IMR-90 (cell line): ENCODE measurements around the gene GNAT3. TPM values are rescaled to one million over a fixed set of nuclear protein-coding genes. Genes with fewer than 3 reads are reported as not detected.

Source experiments
- ATAC-seq: fragments of 200-7000 bp; cut with Tn5 transposase; 2 replicates; pipeline ENCODE4 v1.9.1; 2020; ENCODE audit warnings: low read depth, mild to moderate bottlenecking, moderate library complexity
- BruUV-seq: library from RNA; stranded (reverse); fragments of 400-500 nt; replicated peaks from 2 replicates; lab custom pipeline; 2021; lab: Mats Ljungman, UMichigan
- CTCF ChIA-PET: fragments of 300-600 bp; formaldehyde crosslinking; extraction: SDS; loops from one replicate; lab custom pipeline; 2021; ENCODE audit warnings: antibody characterized with exemption; lab: Yijun Ruan, JAX
- POLR2A ChIA-PET: fragments of 300-600 bp; sonication (Branson Sonifier 250); formaldehyde crosslinking; loops from one replicate; lab custom pipeline; 2022; ENCODE audit warnings: antibody characterized with exemption; ENCODE audit not compliant: unreplicated experiment; lab: Charles Lee
- DNase-seq: peaks from one replicate; pipeline ENCODE4 v3.0.0; 2013
- H2AFZ ChIP-seq: replicated peaks from 2 replicates; pipeline ENCODE3; 2013; ENCODE audit warnings: low read length, mild to moderate bottlenecking; ENCODE audit not compliant: poor library complexity
- H2AK5ac ChIP-seq: 2 replicates; pipeline ENCODE4 v1.6.1; 2013; ENCODE audit warnings: low read depth, low read length, inconsistent platforms
- H2AK9ac ChIP-seq: replicated peaks from 2 replicates; pipeline ENCODE3; 2013; ENCODE audit warnings: mild to moderate bottlenecking, low read depth, low read length, moderate library complexity; ENCODE audit not compliant: poor library complexity
- H2BK120ac ChIP-seq: 2 replicates; pipeline ENCODE4 v1.6.1; 2013; ENCODE audit warnings: low read depth, low read length, inconsistent platforms
- H2BK15ac ChIP-seq: 3 replicates; pipeline ENCODE4 v1.6.1; 2013; ENCODE audit warnings: low read depth, low read length, inconsistent platforms
- H2BK20ac ChIP-seq: 2 replicates; pipeline ENCODE4 v1.6.1; 2013; ENCODE audit warnings: low read depth, mild to moderate bottlenecking, inconsistent platforms, low read length, moderate library complexity
- H2BK5ac ChIP-seq: 2 replicates; pipeline ENCODE4 v1.6.1; 2013; ENCODE audit warnings: mild to moderate bottlenecking, low read depth, low read length, inconsistent platforms; ENCODE audit not compliant: poor library complexity, severe bottlenecking
- H3K14ac ChIP-seq: replicated peaks from 2 replicates; pipeline ENCODE4 v1.6.1; 2013; ENCODE audit warnings: low read depth, low read length, inconsistent platforms
- H3K18ac ChIP-seq: 2 replicates; pipeline ENCODE4 v1.6.1; 2013; ENCODE audit warnings: low read depth, low read length, control low read depth
- H3K23ac ChIP-seq: 2 replicates; pipeline ENCODE4 v1.6.1; 2013; ENCODE audit warnings: low read depth, low read length, inconsistent platforms
- H3K27ac ChIP-seq: 2 replicates; pipeline ENCODE4 v1.5.1; 2013; ENCODE audit warnings: mild to moderate bottlenecking, control low read depth, low read length; ENCODE audit not compliant: insufficient read depth
- H3K27me3 ChIP-seq: 2 replicates; pipeline ENCODE4 v1.6.1; 2013; ENCODE audit warnings: low read length; ENCODE audit not compliant: control insufficient read depth, insufficient read depth
- H3K36me3 ChIP-seq: 2 replicates; pipeline ENCODE4 v1.6.1; 2013; ENCODE audit warnings: low read length, mixed read lengths; ENCODE audit not compliant: control insufficient read depth, insufficient read depth
- H3K4ac ChIP-seq: 2 replicates; pipeline ENCODE4 v1.6.1; 2013; ENCODE audit warnings: low read depth, low read length, inconsistent platforms
- H3K4me1 ChIP-seq: 2 replicates; pipeline ENCODE4 v1.6.1; 2013; ENCODE audit warnings: low read length, mixed read lengths; ENCODE audit not compliant: control insufficient read depth, insufficient read depth
- H3K4me2 ChIP-seq: 2 replicates; pipeline ENCODE4 v1.6.1; 2013; ENCODE audit warnings: low read depth, mild to moderate bottlenecking, control low read depth, low read length, moderate library complexity
- H3K4me3 ChIP-seq: 2 replicates; pipeline ENCODE4 v1.5.1; 2013; ENCODE audit warnings: low read depth, mild to moderate bottlenecking, control low read depth, low read length, moderate library complexity; ENCODE audit not compliant: insufficient read depth
- H3K56ac ChIP-seq: 2 replicates; pipeline ENCODE4 v1.6.1; 2013; ENCODE audit warnings: low read length, inconsistent platforms; ENCODE audit not compliant: insufficient read depth; ENCODE audit errors: extremely low read depth
- H3K79me1 ChIP-seq, 2 experiments: 2 replicates each; pipeline ENCODE4 v1.6.1; 2013; ENCODE audit warnings: low read length in 2 of 2, inconsistent platforms in 1 of 2, low read depth in 1 of 2
- H3K9ac ChIP-seq: 2 replicates; pipeline ENCODE4 v1.6.1; 2013; ENCODE audit warnings: low read depth, low read length, control low read depth
- H3K9me1 ChIP-seq: 2 replicates; pipeline ENCODE4 v1.6.1; 2013; ENCODE audit warnings: low read length, inconsistent platforms; ENCODE audit not compliant: insufficient read depth
- H3K9me3 ChIP-seq: 2 replicates; pipeline ENCODE4 v1.6.1; 2013; ENCODE audit warnings: low read length; ENCODE audit not compliant: control insufficient read depth, insufficient read depth
- H4K20me1 ChIP-seq: 2 replicates; pipeline ENCODE4 v1.6.1; 2013; ENCODE audit warnings: low read length, inconsistent platforms; ENCODE audit not compliant: insufficient read depth
- H4K5ac ChIP-seq: 2 replicates; pipeline ENCODE4 v1.6.1; 2013; ENCODE audit warnings: mild to moderate bottlenecking, low read depth, low read length, control low read depth
- H4K8ac ChIP-seq, 2 experiments: 2 replicates each; pipeline ENCODE4 v1.6.1; 2013; ENCODE audit warnings: low read depth in 2 of 2, low read length in 2 of 2, control low read depth in 1 of 2, inconsistent platforms in 1 of 2
- H4K91ac ChIP-seq: 2 replicates; pipeline ENCODE4 v1.6.1; 2013; ENCODE audit warnings: low read depth, low read length, inconsistent platforms; ENCODE audit not compliant: insufficient read depth
- BHLHE40 ChIP-seq: fragments of 150-350 bp; IDR thresholded peaks from 2 replicates; pipeline ENCODE4 v1.6.1; 2016; ENCODE audit warnings: mild to moderate bottlenecking, low read depth, low read length
- CHD1 ChIP-seq: IDR thresholded peaks from 2 replicates; pipeline ENCODE4 v1.6.1; 2012; ENCODE audit warnings: low read depth, low read length, improper control_type of control experiment
- CTCF ChIP-seq: conservative IDR thresholded peaks from 2 replicates; pipeline ENCODE4 v1.5.1; 2012; ENCODE audit warnings: mild to moderate bottlenecking, low read depth, low read length, improper control_type of control experiment
- ELK1 ChIP-seq: fragments of 150-350 bp; IDR thresholded peaks from 2 replicates; pipeline ENCODE4 v1.6.1; 2016; ENCODE audit warnings: low read depth, mild to moderate bottlenecking, low read length, moderate library complexity, borderline replicate concordance
- FOS ChIP-seq: fragments of 150-350 bp; IDR thresholded peaks from 2 replicates; pipeline ENCODE4 v1.6.1; 2016; ENCODE audit warnings: low read depth, low read length
- MAFK ChIP-seq: IDR thresholded peaks from 2 replicates; pipeline ENCODE4 v1.6.1; 2012; ENCODE audit warnings: low read depth, low read length, improper control_type of control experiment
- MAZ ChIP-seq: IDR thresholded peaks from 2 replicates; pipeline ENCODE4 v1.6.1; 2012; ENCODE audit warnings: low read depth, mild to moderate bottlenecking, low read length, improper control_type of control experiment, moderate library complexity, borderline replicate concordance
- MXI1 ChIP-seq: IDR thresholded peaks from 2 replicates; pipeline ENCODE4 v1.6.1; 2012; ENCODE audit warnings: low read depth, mild to moderate bottlenecking, low read length, moderate library complexity, borderline replicate concordance
- NFE2L2 ChIP-seq: fragments of 150-350 bp; IDR thresholded peaks from 2 replicates; pipeline ENCODE4 v1.6.1; 2016; ENCODE audit warnings: low read depth, mild to moderate bottlenecking, low read length
- POLR2A ChIP-seq: IDR thresholded peaks from 2 replicates; pipeline ENCODE4 v1.6.1; 2012; ENCODE audit warnings: mild to moderate bottlenecking, low read depth, low read length
- RCOR1 ChIP-seq: IDR thresholded peaks from 2 replicates; pipeline ENCODE4 v1.6.1; 2012; ENCODE audit warnings: mild to moderate bottlenecking, low read length, improper control_type of control experiment; ENCODE audit not compliant: insufficient replicate concordance
- SMC3 ChIP-seq: fragments of 150-350 bp; IDR thresholded peaks from 2 replicates; pipeline ENCODE4 v1.6.1; 2016; ENCODE audit warnings: low read depth, mild to moderate bottlenecking, antibody characterized with exemption, low read length, moderate library complexity
- USF2 ChIP-seq: fragments of 150-350 bp; IDR thresholded peaks from 2 replicates; pipeline ENCODE4 v1.6.1; 2017; ENCODE audit warnings: mild to moderate bottlenecking, antibody characterized with exemption, low read length, low read depth
- WGBS, 2 experiments: methylation state at CpG; one replicate each; pipeline versions ENCODE4 v1.1.5 to v1.1.7; 2013; ENCODE audit warnings: missing lambda C conversion rate in 2 of 2; ENCODE audit not compliant: insufficient read length in 1 of 2; ENCODE audit errors: extremely low coverage in 2 of 2; 5-methylcytosine and 5-hydroxymethylcytosine counted together
- dilution Hi-C: fragments of 300-500 bp; cut with HindIII; formaldehyde crosslinking; loops from one replicate; pipeline ENCODE4 v1.14.3; 2018; ENCODE audit warnings: low sequenced_read_pairs; ENCODE audit not compliant: unreplicated experiment
- in situ Hi-C: fragments of 300-500 bp; cut with MboI; formaldehyde crosslinking; loops from 3 replicates; pipeline ENCODE4 v1.14.3; 2019; ENCODE audit warnings: low sequenced_read_pairs, inconsistent platforms, mixed read lengths
- intact Hi-C: fragments of 100-400 bp; cut with micrococcal nuclease; formaldehyde crosslinking; loops from 2 replicates; pipeline ENCODE4 v1.10.0; 2022
- polyA plus RNA-seq, 3 experiments: library from polyadenylated mRNA; depleted of rRNA; stranded (reverse); fragments of >200 nt; gene quantifications; 2 replicates each; pipeline ENCODE4 v1.2.3, GENCODE V29; 2012; ENCODE audit warnings: low replicate concordance in 1 of 3
- total RNA-seq: library from RNA; depleted of rRNA; stranded (reverse); fragments of >200 nt; gene quantifications from 2 replicates; pipeline ENCODE4 v1.2.3, GENCODE V29; 2012

Gene GNAT3
- total and polyA plus RNA-seq, 2 of the 4 experiments (the other 2 are of a cell fraction), result not detected

GRCh38 chr7:80488851-80489370 lies 23.0 kb downstream of the GNAT3 start:
- H2AFZ ChIP-seq, result no peak overlapping the region
- peak overlapping the region; percentile 16; the same call in 1 of the 2 replicates for H3K27ac ChIP-seq
- H2BK15ac ChIP-seq, result no peak overlapping the region
- no peaks in the 10 kb centered on the region for H3K79me1 ChIP-seq
- no peak overlapping the region for H3K14ac ChIP-seq
- H2BK20ac ChIP-seq, result peak overlapping the region; percentile 6; the same call in 1 of the 2 replicates
- ATAC-seq, result peak; percentile 30
- intact Hi-C loops (no loop called here), dilution Hi-C loops (no loop called here), in situ Hi-C loops (no loop called here)
- H3K9ac ChIP-seq, result no peak overlapping the region
- ChIA-PET CTCF (no interaction called here), POLR2A (no interaction called here)
- peak overlapping the region; percentile 81 for H2BK5ac ChIP-seq
- TF ChIP-seq MAZ (no peak), ELK1 (no peak), CHD1 (no peak), RCOR1 (no peak), BHLHE40 (no peak), NFE2L2 (no peak), SMC3 (no peak), USF2 (no peak), MXI1 (no peak), POLR2A (no peak), FOS (no peak), MAFK (no peak), CTCF (no peak)
- peak overlapping the region; percentile 1; the same call in 1 of the 2 replicates for H3K18ac ChIP-seq
- H4K8ac ChIP-seq, result peak overlapping the region in 1 of 2 experiments; percentile 13; a peak in 1 of 4 replicates
- H3K4me2 ChIP-seq, result peak overlapping the region; percentile 39
- no peaks in the 10 kb centered on the region for H3K9me3 ChIP-seq
- no peak overlapping the region for H2AK9ac ChIP-seq
- no peaks in the 10 kb centered on the region for H3K9me1 ChIP-seq
- no peak overlapping the region for H4K5ac ChIP-seq
- no peaks in the 10 kb centered on the region for H3K27me3 ChIP-seq
- peak overlapping the region; percentile 4; the same call in 1 of the 2 replicates for H2BK120ac ChIP-seq
- H3K4me3 ChIP-seq, result no peak overlapping the region
- no peaks in the 10 kb centered on the region for H3K36me3 ChIP-seq
- H4K20me1 ChIP-seq, result no peaks in the 10 kb centered on the region
- no CpG with 5 or more reads among the region's 5 CpGs for WGBS, 2 experiments
- no peak overlapping the region for H3K4ac ChIP-seq
- H3K4me1 ChIP-seq, result peaks cover 2% of the 10 kb centered on the region; the same call in 1 of the 2 replicates
- H4K91ac ChIP-seq, result no peak overlapping the region
- H3K23ac ChIP-seq, result no peak overlapping the region
- H3K56ac ChIP-seq, result no peak overlapping the region; the same call in 1 of the 2 replicates
- DNase-seq, result peak; percentile 44
- BruUV-seq, result no TSS peak
- H2AK5ac ChIP-seq, result no peak overlapping the region
